SK-N-MC (cell line): ENCODE measurements around the gene SOX6.

Source experiments
- EZH2 ChIP-seq: fragments of 200-600 bp; sonication (generic); IDR thresholded peaks from one replicate; pipeline ENCODE4 v1.6.1; 2017; ENCODE audit warnings: antibody characterized with exemption
- FOXP2 ChIP-seq: optimal IDR thresholded peaks from 2 replicates; pipeline ENCODE3; 2011; ENCODE audit warnings: mild to moderate bottlenecking, moderate library complexity; ENCODE audit not compliant: insufficient read depth; ENCODE audit errors: extremely low read length, control extremely low read depth
- POLR2AphosphoS5 ChIP-seq: IDR thresholded peaks from 2 replicates; pipeline ENCODE4 v1.6.1; 2012; ENCODE audit warnings: mild to moderate bottlenecking, low read depth, low read length, borderline replicate concordance

DNA sequence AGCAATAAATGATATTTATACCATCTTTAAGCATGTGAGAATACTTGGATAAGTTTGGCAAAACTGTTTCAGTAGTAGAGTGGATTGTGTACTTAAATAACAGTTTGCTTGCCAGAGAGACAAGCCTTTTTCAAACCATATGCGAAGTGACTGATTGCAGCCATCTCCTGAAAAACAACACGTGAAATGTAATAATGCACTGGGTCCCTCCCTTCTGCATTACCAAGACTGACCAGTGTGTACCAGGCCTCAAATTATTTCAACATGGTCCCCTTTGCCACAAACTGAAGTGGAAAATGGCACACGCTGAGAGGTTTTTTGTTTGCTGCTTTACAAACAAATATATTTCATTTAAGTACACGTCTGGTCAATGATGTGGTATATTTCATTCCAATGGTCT, 337.4 kb downstream of the SOX6 start:
- TF ChIP-seq EZH2, result no peak
- no peak for TF ChIP-seq POLR2AphosphoS5
- no peak for TF ChIP-seq FOXP2
